GM18502 (cell line): ENCODE measurements around the gene INCENP.

Source experiments
- ATAC-seq: cut with Tn5 transposase; IDR thresholded peaks from one replicate; pipeline ENCODE4 v1.9.1; 2021; ENCODE audit warnings: mild to moderate bottlenecking; ENCODE audit not compliant: unreplicated experiment, poor library complexity

INCENP gene

DNA sequence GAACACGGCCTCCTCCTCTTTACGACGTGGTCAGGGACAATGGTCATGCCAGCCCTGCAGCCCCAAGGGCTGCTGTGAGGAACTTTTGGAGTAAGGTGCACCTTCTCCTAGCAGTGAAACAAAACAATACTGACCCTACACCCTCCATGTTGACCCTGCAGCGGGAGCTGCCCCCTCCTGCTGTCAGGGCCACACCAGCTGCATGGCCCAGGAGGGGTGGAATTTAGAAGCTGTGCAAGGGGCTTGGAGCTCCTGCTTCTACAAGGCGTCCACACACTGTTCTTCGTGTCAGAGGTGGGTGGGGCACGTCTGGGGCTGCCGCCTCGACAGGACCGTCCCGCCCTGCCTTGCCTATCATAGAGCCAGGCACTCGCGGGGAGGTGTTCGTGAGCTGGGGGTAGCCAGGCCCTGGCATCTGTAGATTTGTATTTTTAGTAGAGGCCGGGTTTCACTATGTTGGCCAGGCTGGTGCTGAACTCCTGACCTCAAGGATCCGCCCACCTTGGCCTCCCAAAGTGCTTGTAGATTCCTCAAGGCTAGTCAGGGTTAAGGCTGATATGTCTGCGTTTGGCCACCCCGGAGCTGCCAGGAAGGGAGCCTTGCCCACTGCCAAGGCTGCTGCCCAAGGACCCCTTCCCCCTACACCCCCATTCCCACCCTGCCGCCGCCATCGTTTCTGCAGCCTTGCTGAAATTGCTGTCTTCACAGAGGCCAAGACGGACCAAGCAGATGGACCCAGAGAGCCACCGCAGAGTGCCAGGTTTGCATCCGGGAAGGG is 15.9 kb downstream of the INCENP start:
- no peak for ATAC-seq

DNA sequence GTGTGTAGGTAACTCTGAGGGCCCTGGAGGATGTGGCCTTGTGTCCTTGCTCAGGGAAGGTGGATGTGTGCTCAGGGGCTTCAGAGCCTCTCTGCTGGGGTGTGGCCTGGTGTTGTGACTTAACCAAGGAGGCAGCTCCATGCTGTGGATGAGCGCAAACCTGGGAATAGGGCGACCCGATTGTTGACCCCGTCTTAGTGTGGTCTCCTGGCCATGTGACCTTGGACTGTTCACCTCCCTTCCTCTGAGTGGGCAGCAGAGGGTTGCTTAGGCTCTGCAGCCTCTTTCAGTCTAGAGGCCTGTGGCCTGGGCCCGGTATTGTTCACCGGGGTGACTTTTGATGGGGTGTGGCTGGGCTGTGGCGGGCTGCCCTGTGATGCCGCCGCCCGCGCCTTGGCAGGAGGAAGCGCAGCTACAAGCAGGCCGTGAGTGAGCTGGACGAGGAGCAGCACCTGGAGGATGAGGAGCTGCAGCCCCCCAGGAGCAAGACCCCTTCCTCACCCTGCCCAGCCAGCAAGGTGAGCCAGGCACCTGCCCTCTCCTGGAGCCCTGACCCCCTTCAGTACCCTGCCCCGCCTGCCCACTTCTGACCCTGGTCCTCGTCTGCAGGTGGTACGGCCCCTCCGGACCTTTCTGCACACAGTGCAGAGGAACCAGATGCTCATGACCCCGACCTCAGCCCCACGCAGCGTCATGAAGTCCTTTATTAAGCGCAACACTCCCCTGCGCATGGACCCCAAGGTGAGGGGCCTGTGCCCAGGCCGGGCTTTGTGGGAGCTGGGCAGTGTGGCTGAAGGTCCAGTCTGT is 16.7 kb downstream of the INCENP start:
- no peak for ATAC-seq

DNA sequence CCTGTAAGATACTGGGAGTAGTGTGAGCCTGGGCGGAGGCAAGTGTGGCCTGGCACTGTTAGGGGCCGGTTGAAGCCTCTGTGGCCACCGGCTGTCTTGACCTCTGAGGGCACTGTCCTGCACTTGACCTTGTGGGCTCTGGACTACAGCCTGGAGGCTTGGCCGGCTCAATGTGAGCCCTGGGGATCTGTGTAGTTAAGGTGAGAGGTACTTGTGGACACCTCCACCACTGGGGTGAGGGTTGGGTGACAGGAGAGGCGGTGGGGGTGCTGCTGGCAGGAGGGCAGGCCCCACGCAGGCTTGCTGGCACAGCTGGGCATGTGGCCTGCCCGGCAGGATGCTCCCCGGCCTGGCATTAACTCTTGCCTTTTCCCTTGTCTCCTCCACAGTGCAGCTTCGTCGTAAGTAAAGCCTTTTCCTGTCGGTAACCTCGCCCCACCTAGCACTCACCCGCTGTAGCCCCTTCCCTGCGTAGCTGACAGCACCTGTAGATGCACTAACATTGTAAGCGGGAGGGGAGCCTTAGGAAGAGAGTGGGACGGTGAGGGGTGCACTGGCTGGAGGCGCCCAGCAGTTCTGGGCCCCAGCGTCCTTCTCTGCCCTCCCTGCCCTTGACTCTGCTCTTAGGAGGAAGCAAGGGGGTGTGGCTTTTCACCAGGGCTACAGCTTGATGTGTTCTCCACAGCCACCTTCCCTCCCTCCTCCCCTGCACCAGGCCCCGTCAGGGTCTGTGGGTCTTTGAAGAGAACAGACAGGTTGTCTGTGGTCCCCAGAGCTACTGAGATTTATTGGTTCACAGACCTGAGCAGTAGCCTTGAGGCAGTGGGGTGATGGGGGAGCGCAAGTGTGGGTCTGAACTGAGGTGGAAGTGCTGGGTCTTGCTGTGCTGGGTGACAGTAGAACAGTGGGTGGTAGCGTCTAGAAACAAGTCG is 17.6 kb downstream of the INCENP start:
- no peak for ATAC-seq

DNA sequence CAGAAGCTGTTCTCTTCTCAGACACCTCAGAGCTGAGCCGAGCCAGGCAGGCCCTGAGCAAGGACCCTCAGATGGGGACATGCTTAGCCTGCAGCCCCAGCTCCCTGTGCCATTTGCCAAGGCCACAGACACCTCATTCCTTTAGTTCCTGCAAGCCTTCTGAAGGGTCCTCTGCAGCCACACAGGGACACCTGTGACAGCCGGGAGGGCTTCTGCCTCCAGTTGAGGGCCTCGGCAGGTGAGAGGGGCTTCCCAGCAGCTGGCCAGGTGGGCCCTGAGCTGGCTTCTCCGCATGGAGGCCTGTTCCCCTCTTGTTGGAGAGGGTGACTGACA is 18.2 kb downstream of the INCENP start:
- no peak for ATAC-seq

DNA sequence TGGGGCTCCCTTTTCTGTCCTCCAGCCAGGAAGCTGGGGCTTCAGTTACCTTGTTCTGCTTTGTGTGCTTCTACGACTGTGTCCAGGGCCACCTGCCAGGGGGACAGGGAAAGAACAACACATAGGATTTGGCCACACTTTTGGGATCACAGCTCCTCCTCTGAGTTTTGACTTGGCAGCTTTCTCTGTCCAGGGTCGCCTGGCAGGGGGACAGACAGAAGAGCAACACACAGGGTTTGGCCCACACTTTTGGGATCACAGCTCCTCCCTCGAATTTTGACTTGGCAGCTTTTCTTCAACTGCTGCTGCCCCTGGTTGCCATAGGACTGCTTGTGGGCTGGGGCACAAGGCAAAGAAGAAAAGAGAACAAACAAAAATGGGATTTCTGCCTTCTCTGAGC is 19.1 kb downstream of the INCENP start:
- ATAC-seq = no peak

DNA sequence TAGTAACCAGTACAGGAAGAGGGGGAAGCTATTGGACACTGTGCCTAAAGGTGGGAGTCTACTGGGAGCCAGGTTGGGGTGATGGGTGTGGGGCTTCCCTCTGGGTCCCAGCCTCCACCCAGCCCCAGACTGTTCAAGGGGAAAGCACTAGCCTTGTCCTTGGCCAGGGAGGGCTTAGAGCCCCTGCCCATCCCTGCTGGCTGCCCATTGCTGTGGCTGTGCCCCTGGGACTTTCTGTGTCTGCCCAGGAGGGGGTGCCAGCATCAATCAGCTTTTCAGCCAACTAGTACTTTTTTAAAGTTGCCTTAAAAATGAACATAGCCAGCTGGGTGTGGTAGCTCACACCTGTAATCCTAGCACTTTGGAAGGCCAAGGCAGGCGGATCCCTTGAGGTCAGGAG is 19.9 kb downstream of the INCENP start:
- ATAC-seq = no peak

DNA sequence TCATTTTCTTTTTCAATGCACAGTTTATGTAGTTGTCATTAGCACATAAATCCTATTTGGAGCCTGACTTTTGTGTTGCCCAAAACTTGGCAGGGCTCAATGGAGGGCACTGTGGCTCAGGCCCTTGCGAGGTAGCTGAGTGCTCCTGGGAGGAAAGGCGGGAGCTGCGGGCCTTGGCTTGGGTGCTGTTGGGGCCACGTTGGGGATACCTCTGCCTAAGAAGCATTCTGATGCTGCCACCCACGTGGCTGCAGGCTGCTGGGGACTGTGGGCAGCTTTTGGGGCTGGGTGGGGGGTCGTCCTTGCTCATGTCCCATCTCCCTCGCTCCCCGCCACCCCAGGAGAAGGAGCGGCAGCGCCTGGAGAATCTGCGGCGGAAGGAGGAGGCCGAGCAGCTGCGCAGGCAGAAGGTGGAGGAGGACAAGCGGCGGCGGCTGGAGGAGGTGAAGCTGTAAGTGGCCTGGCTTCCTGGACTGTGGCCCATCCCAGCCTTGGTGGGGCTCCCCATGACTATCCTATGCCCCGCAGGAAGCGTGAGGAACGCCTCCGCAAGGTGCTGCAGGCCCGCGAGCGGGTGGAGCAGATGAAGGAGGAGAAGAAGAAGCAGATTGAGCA is 20.9 kb downstream of the INCENP start:
- no peak for ATAC-seq

DNA sequence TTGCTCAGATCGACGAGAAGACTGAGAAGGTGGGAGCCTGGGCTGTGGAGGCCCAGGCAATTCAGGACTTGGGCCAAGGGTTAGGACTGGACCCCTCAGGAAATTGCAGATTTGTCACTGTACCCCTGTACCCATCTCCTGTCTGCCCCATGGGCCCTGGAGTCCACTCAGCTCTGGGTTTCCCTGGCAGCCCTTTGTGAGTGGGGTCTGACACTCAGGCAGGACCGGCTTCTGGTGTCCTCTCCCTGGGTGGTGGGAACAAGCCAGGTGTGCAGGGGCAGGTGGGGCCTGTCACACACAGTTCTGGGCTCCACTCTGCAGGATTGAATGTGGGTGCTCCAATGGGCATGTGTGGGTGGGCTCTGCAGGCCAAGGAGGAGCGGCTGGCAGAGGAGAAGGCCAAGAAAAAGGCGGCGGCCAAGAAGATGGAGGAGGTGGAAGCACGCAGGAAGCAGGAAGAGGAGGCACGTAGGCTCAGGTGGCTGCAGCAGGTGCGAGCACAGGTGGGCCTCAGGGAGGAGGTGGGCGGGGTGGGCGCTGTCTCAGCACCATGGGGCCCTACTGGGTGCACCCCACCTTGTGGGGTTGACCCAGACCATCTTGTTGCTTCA is 21.6 kb downstream of the INCENP start:
- no peak for ATAC-seq

DNA sequence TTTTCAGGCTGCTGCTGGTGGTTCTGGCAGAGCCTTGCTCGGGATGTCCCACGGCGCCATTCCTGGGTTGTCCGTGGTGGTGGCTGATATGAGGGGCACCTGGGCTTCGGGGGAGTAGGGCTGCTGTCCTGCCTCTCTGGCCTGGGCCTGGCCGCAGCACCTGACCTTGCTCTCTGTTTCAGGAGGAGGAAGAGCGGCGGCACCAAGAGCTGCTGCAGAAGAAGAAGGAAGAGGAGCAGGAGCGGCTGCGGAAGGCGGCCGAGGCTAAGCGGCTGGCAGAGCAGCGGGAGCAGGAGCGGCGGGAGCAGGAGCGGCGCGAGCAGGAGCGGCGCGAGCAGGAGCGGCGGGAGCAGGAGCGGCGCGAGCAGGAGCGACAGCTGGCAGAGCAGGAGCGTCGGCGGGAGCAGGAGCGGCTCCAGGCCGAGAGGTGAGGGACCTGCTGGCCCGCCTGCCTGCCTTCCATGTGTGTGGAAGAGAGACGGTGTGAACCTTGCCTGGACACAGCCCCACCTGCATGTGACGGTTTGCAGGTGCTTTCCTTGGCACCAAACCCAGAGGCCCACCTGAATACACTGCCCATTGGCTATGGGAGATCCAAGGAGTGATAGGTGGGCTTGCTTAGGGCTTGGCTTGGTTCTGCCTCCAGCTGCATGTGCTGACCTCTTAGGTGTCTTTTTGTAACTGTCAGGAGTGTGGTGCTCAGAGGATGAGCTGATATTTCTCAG is 22.8 kb downstream of the INCENP start:
- no peak for ATAC-seq

DNA sequence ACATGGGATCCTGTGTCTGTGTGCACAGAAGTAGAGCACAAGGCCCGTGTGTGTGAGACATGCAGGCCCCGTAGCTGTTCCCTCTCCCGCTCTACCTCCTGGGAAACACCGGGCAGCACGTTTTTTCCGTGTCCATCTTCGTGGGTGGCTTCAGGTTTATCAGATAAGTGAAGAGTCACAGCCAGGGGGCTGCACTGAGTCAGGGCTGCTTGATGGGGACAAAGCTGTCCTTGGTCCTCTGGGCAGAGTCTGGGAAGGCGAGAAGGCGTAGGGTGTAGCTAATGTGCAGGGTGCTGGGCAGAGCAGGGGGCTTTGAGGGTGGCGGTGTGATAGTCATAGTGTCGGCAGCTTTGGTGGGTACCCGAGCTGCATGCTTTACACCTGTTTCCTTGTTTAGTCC is 23.7 kb downstream of the INCENP start:
- no peak for ATAC-seq

DNA sequence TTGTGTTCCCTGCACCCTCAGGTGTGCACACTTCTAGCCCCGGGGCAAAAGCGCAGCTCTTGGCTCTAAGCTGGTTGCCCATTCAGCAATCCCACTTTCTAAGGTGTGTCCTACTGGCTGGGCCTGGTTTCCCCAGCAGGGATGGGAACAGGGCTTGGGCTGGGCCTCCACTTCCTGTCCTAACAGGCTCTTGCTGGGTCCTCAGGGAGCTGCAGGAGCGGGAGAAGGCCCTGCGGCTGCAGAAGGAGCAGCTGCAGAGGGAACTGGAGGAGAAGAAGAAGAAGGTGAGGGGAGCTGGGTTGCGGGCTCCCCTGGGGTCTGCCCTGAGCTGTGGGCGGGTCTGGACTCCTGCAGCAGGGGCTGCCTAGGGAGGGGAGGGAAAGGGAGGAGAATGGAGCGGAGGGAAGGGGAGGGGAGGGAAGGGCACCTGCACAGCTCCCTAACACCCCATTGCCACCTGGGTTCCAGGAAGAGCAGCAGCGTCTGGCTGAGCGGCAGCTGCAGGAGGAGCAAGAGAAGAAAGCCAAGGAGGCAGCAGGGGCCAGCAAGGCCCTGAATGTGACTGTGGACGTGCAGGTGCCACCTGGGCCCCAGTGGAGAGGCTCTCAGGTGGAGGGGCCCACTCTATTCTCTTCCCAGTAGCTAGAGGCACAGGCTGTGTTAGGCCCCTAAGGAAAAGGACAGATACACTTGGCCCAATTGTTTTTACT is 24.6 kb downstream of the INCENP start:
- ATAC-seq = no peak

DNA sequence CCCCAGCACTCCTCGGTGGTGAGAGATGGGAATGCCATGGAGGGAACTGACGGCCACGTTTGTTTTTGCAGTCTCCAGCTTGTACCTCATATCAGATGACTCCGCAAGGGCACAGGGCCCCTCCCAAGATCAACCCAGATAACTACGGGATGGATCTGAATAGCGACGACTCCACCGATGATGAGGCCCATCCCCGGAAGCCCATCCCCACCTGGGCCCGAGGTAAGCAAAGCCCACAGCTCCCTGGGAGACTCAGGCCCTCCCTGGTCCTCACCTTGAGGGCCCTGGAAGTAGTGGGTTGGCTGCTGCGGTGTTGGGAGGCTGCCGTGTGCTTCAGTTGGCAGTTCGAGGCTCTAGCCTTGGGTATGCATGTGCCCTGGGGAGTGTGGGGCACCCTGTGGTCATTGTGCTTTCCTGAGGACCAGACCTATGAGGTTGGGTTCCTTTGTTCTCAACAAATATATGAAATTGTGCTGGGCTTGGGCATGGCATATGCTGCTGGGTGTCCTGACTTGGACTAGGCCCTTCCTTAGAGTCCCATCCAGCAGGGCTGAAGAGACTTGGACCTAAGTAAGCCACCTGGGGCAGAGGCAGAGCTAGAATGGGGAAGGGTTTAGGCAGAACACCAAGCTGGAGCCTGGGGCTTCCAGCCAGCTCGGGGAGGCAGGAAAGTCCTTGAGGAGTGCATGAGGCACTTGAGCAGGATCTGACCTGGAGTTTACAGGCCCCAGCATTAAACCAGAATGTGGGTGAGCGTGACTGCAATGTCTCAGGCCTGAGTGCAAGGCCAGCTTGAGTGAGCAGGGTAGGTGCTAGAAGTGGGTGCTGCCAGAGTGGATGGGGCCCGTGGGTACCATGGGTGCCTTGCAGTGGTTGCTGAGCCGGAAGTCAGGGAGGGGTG is 26.4 kb downstream of the INCENP start:
- no peak for ATAC-seq

DNA sequence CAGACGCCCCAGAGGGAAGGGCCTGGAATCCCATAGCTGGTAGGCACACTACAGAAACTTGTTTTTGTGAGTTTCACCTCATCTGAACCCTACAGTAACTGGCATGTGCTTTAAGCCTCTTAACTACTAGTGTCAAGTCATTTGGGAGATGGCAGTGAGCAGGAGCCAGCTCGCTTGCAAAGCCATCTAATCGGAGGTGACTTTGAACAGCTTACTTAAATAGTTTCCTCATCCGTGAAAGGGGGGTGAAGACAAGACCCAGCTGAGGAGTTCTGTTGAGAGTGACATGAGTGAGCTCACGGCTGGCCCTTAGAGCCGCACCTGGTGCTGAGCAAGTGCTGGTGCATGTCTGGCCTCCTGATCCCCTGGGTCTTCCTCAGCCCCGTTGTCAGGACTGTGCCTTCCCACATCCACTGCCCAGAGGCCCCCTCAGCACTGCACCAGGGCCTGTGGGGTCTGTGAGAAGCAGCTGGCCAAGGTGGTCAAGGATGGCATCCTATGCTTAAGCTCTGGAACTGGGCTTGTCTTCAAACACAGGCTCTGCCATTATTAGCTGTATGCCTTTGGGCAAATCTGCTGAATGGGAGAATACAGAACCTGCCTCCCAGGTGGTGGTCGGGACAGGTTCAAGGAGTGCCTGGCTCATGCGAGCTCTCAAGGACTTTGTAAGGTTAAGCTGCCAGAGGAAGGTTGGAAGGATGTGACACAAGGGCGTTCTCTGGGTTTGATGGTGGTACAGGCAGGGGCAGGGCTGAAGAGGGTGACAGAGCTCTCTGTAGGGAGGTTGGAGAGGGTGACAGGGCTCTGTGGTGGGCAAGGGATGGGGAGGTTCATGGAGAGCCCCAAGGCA is 27.3 kb downstream of the INCENP start:
- ATAC-seq = no peak

DNA sequence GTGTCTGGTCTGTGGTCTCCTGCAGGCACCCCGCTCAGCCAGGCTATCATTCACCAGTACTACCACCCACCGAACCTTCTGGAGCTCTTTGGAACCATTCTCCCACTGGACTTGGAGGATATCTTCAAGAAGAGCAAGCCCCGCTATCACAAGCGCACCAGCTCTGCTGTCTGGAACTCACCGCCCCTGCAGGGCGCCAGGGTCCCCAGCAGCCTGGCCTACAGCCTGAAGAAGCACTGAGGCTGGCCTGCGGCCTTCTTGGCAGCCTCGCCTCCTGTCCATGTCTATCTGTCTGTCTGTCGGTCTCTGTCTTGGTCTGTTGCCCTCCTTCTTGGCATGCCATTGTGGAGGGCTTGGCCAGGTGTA is 27.9 kb downstream of the INCENP start:
- ATAC-seq = no peak

DNA sequence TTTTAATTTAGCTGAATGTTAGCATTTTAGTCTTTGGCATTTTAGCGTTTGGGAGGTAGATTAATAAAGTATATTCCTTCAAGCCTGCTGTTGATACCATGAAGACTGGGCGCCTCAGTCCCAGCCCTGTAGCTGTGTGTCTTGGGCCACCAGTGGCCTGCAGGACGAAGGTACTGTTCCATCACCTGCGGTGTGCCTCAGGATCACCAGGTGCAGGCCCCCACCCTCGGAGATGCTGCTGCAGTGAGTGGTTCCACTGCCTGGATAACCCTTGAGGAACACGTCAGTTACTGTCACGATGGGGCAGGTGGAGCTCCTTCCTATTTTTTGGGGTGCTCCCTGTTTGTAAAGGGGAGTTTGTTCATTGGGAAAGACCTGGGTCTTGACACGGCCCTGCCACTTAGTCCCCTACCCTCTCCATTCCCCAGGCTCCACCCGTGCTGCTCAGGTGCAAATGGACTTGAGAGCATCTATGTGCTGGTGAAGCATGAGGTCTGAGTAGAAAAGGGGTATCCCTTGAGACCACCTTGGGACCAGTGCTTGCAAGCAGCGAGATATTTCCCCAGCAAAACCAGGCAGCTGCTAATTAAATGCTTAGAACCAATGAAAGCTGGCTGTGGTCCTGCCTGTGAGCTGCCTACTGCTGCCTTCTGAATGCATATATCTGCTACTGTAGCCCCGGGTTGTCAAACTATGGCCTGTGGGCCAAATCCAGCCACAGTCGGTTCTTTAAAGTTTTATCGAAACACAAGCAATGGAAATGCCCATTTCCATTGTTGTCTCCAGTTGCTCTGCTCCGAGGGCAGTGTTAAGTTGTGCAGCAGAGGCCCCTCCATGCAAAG is 28.7 kb downstream of the INCENP start:
- no peak for ATAC-seq

DNA sequence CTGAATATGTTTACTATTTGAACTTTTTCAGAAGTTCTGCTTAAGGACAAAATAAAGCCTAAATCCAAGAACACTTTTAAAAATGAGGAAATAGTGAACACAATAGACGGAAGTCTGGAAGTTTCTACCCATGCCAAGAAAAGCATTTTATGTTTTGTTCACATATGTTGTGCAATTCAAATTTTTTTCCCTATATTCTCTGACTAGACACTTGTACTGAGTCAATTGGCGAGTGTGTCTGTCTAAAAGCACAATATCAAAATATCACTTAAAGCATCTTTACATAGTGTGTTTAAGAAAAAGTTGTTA is 29.2 kb downstream of the INCENP start:
- ATAC-seq = no peak
